NCI-H1092 treated with DMSO at 0.1 percent for 48 hours (cell line): ENCODE results near the gene ZFYVE26.
"Not testable (repeated sequence)": the region's sequence is repeated elsewhere in the genome, so short reads cannot be mapped to it uniquely, and the experiment has no call there.

Experiments
- DNase-seq: peaks from one replicate; lab custom pipeline; 2025; lab: John Stamatoyannopoulos, UW

ZFYVE26 gene

DNA sequence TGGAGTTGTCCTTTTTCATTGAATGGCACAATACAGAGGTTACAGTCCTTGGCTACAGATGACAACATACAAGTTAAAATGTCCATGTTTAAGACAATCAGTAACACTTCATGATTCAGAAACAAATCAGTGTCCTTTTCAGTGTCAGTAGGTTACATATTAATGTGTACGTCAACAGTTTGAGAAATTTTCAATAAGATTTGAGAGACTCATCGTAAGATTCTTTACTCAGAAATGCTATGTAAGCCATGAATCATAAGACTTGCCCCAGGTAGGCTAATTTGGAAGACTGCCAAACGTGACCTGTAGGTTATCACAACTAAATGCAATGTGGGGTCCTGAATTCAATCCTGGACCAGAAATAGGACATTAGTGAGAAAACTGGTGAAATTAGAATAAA is 111.2 kb downstream of the ZFYVE26 start:
- no peak for DNase-seq

DNA sequence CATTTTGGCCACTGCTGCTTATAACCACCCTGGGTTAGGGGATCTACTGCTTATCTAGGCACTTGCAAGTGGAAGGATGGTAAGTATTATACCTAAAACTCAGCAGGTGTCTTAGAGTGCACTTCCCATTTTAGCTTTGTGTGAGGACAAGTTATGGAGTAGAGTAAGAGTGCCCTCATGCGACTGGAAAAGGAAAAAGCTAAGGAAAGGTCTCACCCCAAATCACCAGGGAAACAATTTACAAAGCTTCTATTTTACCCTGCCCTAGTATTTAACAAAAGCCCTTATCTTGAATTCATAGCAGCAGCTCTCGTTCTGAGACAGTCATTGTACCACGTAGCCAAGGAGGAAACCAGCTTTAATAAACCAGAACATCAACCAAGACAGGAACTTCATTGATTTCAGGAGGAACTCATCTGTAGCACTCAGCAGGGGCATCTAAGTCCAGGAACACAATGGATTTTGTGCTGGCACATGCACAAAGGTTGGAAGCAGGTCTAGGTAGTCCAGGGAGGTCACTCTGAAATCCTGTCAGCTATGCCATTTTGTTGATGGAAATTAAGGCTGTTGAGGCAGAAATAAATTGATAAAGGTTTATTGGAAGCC is 111.8 kb downstream of the ZFYVE26 start:
- DNase-seq = peak; percentile 82

DNA sequence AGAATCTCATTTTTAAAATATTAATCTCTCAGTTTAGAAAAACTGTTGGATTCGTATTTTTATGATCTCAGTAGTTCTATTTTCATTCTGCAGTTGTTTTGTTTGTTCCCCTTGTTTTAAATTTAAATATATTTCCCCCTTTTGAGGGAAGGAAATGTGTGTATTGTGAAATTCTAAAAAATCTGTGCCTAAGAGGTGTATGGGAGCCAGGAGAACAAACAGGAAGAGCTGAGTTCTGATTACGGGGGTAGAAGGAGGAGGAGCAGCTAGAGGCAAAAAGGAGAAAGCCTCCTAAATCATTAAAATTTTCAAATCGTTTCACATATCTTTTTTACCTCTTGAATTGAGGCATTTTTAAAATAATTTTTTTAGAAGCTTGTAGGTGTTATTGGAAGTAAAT is 112.4 kb downstream of the ZFYVE26 start:
- DNase-seq = no peak

DNA sequence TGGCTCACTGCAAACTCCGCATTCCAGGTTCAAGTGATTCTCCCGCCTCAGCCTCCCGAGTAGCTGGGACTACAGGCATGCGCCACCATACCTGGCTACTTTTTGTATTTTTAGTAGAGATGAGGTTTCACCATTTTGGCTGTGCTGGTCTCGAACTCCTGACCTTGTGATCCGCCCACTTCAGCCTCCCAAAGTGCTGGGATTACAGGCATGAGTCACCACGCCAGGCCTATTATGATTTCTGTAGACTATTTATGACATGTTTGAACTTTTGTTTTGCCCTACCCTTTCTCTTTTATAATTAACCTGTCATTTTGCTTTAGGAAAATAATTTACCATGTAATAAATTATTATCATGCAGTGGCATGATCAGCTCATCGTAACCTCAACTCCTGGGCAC is 114.9 kb downstream of the ZFYVE26 start, which contains the start of gene RDH12:
RDH12 (plus strand) TSS at position 395 of the 400 bp plus-strand sequence. CDS start 20,757 bp downstream, outside the sequence.
- not testable (repeated sequence) for DNase-seq

DNA sequence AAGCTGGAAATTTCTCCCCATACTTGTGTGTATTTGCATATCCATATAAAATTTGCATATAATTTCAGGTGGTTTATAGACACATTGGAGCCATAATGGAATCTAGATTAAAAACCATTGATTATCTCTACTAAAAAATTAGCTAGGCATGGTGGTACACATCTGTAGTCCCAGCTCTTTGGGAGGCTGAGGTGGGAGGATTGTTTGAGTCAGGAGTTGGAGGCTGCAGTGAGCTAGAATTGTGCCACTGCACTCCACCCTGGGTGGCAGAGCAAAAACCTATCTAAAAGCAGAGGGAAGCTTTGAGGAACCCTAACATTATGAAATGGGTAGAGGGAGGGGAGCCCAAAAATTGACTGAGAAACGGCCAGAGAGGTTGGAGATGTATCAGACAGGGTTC is 118.2 kb downstream of the ZFYVE26 start:
- no peak for DNase-seq

DNA sequence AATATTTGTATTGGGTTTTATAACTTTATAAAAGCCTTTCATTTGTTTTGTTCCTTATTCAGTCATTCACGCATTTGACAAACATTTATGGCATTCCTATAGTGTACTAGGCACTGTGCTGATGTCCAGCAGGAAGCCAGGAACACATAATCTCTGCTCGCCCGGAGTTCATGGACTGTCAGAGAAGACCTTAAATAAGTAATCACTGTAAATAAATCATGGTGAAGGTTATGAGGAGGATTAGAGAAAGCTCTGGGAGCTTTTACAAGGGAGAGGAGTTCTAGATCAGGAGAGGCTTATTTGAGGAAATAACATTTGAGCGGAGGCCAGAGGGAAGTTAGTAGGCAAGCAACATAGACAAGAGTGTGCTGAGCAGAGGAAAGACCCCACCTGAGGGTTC is 119.4 kb downstream of the ZFYVE26 start:
- no peak for DNase-seq
